ENCODE measurements around the gene USP34.

The USP34 gene

DNA sequence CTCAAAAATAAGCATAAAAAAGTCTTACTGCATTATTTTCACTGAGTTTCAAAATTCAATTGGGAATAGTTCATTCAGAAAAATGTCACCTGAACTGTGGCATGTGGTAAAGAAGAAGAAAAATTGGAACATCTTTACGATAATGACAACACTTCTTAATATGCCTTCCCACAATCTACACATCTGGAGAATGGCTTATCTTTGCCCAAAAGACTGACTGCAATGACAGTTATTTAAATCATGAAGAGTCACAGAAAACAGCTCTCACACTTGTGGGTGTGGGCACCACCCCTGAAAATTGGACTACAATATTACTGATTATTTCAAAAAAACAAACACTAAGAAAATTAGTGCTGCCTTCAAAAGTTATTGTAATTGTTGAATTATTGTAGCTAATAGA lies 152.3 kb downstream of the USP34 start:
- in situ Hi-C loops (cut with HindIII; ENCODE audit: low sequenced_read_pairs): no loop called here

DNA sequence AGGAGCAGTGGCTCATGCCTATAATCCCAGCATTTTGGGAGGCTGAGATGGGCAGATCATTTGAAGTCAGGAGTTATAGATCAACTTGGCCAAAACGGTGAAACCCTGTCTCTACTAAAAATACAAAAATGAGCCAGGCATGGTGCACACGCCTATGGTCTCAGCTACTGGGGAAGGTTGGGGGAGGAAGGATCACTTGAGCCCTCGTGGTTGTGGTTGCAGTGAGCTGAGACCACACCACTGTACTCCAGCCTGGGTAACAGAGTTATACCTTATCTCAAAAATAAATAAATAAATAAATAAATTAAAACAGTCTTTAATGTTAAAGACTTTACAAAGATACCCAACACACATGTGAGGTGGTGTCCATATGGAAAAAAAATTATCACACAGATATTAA lies 174.9 kb downstream of the USP34 start:
- TF ChIP-seq, protein P1, sequence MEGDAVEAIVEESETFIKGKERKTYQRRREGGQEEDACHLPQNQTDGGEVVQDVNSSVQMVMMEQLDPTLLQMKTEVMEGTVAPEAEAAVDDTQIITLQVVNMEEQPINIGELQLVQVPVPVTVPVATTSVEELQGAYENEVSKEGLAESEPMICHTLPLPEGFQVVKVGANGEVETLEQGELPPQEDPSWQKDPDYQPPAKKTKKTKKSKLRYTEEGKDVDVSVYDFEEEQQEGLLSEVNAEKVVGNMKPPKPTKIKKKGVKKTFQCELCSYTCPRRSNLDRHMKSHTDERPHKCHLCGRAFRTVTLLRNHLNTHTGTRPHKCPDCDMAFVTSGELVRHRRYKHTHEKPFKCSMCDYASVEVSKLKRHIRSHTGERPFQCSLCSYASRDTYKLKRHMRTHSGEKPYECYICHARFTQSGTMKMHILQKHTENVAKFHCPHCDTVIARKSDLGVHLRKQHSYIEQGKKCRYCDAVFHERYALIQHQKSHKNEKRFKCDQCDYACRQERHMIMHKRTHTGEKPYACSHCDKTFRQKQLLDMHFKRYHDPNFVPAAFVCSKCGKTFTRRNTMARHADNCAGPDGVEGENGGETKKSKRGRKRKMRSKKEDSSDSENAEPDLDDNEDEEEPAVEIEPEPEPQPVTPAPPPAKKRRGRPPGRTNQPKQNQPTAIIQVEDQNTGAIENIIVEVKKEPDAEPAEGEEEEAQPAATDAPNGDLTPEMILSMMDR (IDR thresholded peaks at IDR 0.05; ENCODE audit: low read depth, low read length, missing control alignments): no peak
- no peak for DNase-seq (ENCODE audit: low read depth)
- H3K4me3 ChIP-seq (ENCODE audit: low read depth, low read length): no peak overlapping the region

More for the DNA sequence above, 152.3 kb downstream of the USP34 start:
- TF ChIP-seq, protein P1 (IDR thresholded peaks at IDR 0.05; ENCODE audit: low read depth, low read length, missing control alignments): no peak
- no peak for DNase-seq (ENCODE audit: low read depth)
- no peak overlapping the region for H3K4me3 ChIP-seq (ENCODE audit: low read depth, low read length)

DNA sequence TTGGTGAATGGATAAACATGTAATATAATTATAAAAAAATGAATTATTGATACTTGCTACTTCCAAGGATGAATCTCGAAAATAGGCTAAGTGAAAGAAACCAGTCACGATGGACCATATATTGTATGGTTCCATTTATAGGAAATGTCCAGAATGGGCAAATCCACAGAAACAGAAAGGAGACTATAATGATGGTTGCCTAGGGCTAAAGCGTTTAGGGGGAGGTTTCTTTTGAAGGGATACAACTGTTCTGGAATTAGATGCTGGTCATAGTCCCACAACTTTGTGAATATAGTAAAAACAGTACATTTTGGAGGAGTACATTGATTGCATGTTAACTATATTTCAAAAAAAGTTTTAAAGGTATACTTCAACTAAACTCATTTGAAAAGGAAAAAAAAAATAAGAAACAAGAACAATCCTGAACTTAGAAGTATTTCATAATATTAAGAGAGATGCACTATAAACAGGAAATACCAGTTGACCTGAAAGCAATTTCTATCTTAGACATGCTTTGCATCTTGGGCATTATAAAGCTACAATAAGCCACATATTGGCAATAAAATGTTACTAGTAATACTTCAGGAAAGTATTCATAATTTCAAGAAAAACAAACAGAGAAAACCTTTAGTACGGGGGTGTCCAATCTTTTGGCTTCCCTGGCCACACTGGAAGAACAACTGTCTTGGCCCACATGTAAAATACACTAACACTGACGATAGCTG lies 178.9 kb downstream of the USP34 start:
- in situ Hi-C loops (cut with HindIII; ENCODE audit: low sequenced_read_pairs): no loop called here
- DNase-seq (ENCODE audit: low read depth): no peak
- TF ChIP-seq, protein P1 (IDR thresholded peaks at IDR 0.05; ENCODE audit: low read depth, low read length, missing control alignments): no peak
- H3K4me3 ChIP-seq (ENCODE audit: low read depth, low read length): no peak overlapping the region

More for the DNA sequence above, 174.9 kb downstream of the USP34 start:
- in situ Hi-C loops (cut with HindIII; ENCODE audit: low sequenced_read_pairs): no loop called here

DNA sequence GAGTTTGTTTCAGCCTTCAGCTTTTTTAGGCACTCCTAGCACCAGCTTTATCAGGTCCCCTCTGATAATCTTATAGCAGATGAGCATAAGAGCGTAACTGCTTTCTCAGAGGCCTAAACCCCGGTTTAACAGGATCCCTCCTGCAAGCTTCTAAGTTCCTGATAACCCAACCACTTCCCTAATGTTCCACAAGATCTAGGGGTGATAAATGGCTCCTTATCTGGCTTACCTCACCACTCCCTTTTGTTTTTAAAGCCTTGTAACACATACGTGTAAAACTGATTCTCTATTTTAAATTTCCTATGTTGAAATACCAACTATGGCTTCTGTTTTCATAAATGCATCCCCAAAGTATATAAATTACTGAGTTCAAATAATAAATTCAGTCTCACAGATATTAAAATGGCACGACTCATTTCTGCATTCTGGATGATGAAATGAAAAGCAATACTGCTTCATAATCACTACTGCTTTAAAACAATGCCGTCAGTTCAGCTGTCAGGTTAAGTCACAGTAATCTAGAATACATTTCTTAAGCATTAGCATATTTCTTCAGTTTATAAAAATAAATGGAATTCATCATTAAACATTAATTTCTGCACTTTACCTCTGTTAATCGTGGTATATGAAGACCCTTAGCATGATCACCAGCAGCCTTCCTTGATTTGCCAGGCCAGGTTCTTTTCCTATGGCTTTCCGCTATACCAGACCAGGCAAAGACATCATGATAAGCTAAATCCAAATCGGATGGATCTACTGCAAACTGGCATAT lies 182.6 kb downstream of the USP34 start:
- no peak overlapping the region for H3K4me3 ChIP-seq (ENCODE audit: low read depth, low read length)
- TF ChIP-seq, protein P1 (IDR thresholded peaks at IDR 0.05; ENCODE audit: low read depth, low read length, missing control alignments): no peak
- in situ Hi-C loops (cut with HindIII; ENCODE audit: low sequenced_read_pairs): no loop called here
- no peak for DNase-seq (ENCODE audit: low read depth)

DNA sequence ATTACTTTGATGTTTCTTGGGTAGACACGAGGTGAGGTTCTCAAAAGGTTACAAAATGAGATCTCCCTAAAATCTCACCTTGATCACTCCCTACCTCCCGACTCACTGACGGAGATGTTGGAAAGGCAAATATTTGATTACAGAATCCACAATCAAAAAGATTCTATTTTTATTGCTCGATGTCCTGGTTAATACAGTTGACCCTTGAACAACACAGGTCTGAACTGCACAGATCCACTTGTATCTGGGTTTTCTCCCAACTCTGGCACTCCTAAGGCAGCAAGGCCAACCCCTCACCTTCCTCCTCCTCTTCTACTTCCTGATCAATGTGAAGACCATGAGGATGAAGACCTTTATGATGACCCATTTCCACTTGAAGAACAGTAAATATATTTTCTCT lies 183.6 kb downstream of the USP34 start:
- H3K4me3 ChIP-seq (ENCODE audit: low read depth, low read length): no peak overlapping the region
- in situ Hi-C loops (cut with HindIII; ENCODE audit: low sequenced_read_pairs): no loop called here
- TF ChIP-seq, protein P1 (IDR thresholded peaks at IDR 0.05; ENCODE audit: low read depth, low read length, missing control alignments): no peak
- DNase-seq (ENCODE audit: low read depth): no peak

DNA sequence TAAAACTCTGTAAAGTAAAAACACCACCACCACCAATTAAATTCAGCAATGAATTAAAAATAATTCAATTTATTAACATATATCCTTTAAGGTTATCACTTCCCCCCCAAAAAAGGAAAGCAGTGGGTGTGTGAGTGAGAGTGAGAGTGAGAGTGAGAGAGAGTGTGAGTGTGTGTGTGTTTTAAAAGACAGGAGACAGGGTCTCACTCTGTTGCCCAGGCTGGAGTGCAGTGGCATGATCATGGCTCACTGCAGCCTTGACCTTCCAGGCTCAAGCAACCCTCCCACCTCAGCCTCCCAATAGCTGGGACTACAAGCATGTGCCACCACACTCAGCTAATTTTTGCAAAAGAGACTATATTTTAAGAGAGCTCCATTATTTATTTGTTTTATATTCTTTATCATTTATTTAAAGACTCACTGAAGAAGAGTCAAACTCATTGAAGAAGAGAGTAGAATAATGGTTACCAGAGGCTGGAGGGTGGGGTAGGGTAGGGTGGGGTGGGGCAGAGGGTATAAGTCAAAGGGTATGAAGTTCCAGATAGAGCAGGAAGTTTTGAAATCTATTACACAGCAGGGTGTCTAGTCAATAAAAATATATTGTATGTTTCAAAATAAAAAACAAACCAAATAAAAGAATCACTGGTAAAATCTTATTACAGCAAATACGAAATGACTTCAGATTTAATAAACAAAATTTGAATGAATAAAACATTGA lies 187.3 kb downstream of the USP34 start:
- TF ChIP-seq, protein P1 (IDR thresholded peaks at IDR 0.05; ENCODE audit: low read depth, low read length, missing control alignments): no peak
- in situ Hi-C loops (cut with HindIII; ENCODE audit: low sequenced_read_pairs): no loop called here
- no peak overlapping the region for H3K4me3 ChIP-seq (ENCODE audit: low read depth, low read length)
- DNase-seq (ENCODE audit: low read depth): no peak

Data from astrocyte of the cerebellum (primary cell).